Measurements from ENCODE around the gene SLC30A1. TPM values are rescaled to one million over a fixed set of nuclear protein-coding genes. Genes with fewer than 3 reads are reported as not detected.
"Not testable (repeated sequence)": the region's sequence is repeated elsewhere in the genome, so short reads cannot be mapped to it uniquely, and the experiment has no call there.

SLC30A1 gene
- total RNA-seq: 10 to 100 TPM; 12.8 to 44.7 (median 19.1) TPM

DNA sequence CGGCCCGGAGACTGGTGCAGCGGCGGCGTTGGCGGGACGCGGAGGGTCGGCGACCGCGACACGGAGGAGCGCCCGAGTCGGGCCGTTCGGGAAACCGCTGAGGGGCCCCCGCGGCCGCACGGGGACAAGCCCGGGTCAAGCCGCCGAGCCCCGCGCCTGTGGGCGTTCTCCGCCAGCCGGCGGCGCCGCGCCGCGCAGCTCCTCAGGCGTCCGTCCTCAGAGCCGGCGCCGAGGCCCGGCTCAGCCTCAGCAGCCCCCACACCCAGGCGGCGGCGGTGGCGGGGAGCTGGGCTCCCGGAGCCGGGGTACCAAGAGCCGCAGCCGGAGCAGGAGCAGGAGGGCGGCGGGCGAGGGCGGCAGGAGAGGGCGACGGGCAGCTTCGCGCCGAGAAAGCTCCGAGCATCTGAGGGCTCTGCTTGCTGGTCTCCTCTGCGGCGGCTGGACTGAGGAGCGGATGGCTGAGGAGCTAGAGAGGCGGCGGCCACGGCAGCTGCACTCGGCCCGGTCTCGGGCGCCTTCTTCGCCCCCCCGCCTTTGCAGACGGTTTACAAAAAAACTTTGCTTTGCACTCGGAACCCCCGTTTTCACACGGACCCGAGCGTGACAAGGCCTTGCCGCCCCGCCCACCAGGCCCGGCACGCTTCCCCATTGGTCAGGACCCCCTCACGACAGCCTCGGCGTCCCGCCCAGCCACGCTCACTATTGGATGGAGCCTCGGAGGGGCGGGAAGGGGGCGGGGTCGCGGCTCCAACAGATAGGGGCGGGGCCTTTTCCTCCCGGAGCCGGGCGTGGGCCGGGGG lies at the start of gene SLC30A1:
TSS of gene SLC30A1 (minus strand) at position 522 of the 800 bp plus-strand sequence. CDS start 549 bp downstream, outside the sequence.
- H3K36me3 ChIP-seq: no peaks in the 10 kb centered on the region
- H3K4me3 ChIP-seq: peak within 1 kb of the TSS; percentile 60 to 97
- H3K9me3 ChIP-seq: no peaks in the 10 kb centered on the region
- H3K27me3 ChIP-seq: no peaks in the 10 kb centered on the region
- H3K4me1 ChIP-seq: no peaks in the 10 kb centered on the region
- intact Hi-C loops (cut with DNase I; ENCODE audit: low total_unique reads): loop anchor here (10.0 kb wide), 1 partner anchor 76 kb away; no protein-coding TSS in a partner anchor
- TF ChIP-seq, protein P1, sequence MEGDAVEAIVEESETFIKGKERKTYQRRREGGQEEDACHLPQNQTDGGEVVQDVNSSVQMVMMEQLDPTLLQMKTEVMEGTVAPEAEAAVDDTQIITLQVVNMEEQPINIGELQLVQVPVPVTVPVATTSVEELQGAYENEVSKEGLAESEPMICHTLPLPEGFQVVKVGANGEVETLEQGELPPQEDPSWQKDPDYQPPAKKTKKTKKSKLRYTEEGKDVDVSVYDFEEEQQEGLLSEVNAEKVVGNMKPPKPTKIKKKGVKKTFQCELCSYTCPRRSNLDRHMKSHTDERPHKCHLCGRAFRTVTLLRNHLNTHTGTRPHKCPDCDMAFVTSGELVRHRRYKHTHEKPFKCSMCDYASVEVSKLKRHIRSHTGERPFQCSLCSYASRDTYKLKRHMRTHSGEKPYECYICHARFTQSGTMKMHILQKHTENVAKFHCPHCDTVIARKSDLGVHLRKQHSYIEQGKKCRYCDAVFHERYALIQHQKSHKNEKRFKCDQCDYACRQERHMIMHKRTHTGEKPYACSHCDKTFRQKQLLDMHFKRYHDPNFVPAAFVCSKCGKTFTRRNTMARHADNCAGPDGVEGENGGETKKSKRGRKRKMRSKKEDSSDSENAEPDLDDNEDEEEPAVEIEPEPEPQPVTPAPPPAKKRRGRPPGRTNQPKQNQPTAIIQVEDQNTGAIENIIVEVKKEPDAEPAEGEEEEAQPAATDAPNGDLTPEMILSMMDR (IDR thresholded peaks at IDR 0.05): peak in 1 of 4 experiments; percentile 18
- TF ChIP-seq POLR2A (IDR thresholded peaks at IDR 0.05): peak; percentile 92 to 95
- peak; percentile 99 for DNase-seq
- peak within 1 kb of the TSS; percentile 96 to 98 for H3K27ac ChIP-seq

- no peaks in the 10 kb centered on the region for H3K27me3 ChIP-seq
- no peaks in the 10 kb centered on the region for H3K9me3 ChIP-seq
- no peak overlapping the region for H3K27ac ChIP-seq
- TF ChIP-seq, protein P1 (IDR thresholded peaks at IDR 0.05): no peak
- no peak for TF ChIP-seq POLR2A (IDR thresholded peaks at IDR 0.05)
- no peak for DNase-seq
- intact Hi-C loops (cut with DNase I; ENCODE audit: low total_unique reads): no loop called here
- no peak overlapping the region for H3K4me3 ChIP-seq
- no peaks in the 10 kb centered on the region for H3K4me1 ChIP-seq
- H3K36me3 ChIP-seq: no peaks in the 10 kb centered on the region
Observed at GRCh38 chr1:211628417-211628816, 49.5 kb upstream of the SLC30A1 start.

- Histone ChIP-seq H3K9me3 (no peaks in the 10 kb centered on the region), H3K4me1 (no peaks in the 10 kb centered on the region), H3K27ac (no peak overlapping the region), H3K4me3 (no peak overlapping the region), H3K27me3 (no peaks in the 10 kb centered on the region), H3K36me3 (no peaks in the 10 kb centered on the region)
- no peak for TF ChIP-seq POLR2A (IDR thresholded peaks at IDR 0.05)
- TF ChIP-seq, protein P1 (IDR thresholded peaks at IDR 0.05): no peak
- intact Hi-C loops (cut with DNase I; ENCODE audit: low total_unique reads): no loop called here
- no peak for DNase-seq
Observed at GRCh38 chr1:211627259-211627658, 48.3 kb upstream of the SLC30A1 start.

DNA sequence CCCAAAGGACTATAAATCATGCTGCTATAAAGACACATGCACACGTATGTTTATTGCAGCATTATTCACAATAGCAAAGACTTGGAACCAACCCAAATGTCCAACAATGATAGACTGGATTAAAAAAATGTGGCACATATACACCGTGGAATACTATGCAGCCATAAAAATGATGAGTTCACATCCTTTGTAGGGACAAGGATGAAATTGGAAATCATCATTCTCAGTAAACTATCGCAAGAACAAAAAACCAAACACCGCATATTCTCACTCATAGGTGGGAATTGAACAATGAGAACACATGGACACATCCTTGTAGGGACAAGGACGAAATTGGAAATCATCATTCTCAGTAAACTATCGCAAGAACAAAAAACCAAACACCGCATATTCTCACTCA lies 46.9 kb upstream of the SLC30A1 start:
- DNase-seq; H3K27me3 ChIP-seq; H3K4me3 ChIP-seq; H3K27ac ChIP-seq; H3K4me1 ChIP-seq; H3K9me3 ChIP-seq; intact Hi-C loops (cut with DNase I; ENCODE audit: low total_unique reads); H3K36me3 ChIP-seq: not testable (repeated sequence)

GRCh38 chr1:211625040-211625439 lies 46.1 kb upstream of the SLC30A1 start:
- no peak for DNase-seq
- no peaks in the 10 kb centered on the region for H3K36me3 ChIP-seq
- intact Hi-C loops (cut with DNase I; ENCODE audit: low total_unique reads): no loop called here
- H3K4me3 ChIP-seq: no peak overlapping the region
- no peaks in the 10 kb centered on the region for H3K9me3 ChIP-seq
- TF ChIP-seq, protein P1 (IDR thresholded peaks at IDR 0.05): peak in 1 of 4 experiments; percentile 30
- no peak for TF ChIP-seq POLR2A (IDR thresholded peaks at IDR 0.05)
- H3K27me3 ChIP-seq: no peaks in the 10 kb centered on the region
- H3K27ac ChIP-seq: no peak overlapping the region
- H3K4me1 ChIP-seq: no peaks in the 10 kb centered on the region

Data from uterus (tissue), 4 donors.